C4-2B (cell line): Measurements from ENCODE around the gene PGAP3.

ENCODE experiments used
- ZFX ChIP-seq: fragments of 450-650 bp; IDR thresholded peaks from 2 replicates; pipeline ENCODE4 v1.6.1; 2017
- TF ChIP-seq, protein P1 (sequence below): fragments of 450-650 bp; conservative IDR thresholded peaks from 2 replicates; pipeline ENCODE4 v1.5.1; 2017; ENCODE audit warnings: mild to moderate bottlenecking

DNA sequence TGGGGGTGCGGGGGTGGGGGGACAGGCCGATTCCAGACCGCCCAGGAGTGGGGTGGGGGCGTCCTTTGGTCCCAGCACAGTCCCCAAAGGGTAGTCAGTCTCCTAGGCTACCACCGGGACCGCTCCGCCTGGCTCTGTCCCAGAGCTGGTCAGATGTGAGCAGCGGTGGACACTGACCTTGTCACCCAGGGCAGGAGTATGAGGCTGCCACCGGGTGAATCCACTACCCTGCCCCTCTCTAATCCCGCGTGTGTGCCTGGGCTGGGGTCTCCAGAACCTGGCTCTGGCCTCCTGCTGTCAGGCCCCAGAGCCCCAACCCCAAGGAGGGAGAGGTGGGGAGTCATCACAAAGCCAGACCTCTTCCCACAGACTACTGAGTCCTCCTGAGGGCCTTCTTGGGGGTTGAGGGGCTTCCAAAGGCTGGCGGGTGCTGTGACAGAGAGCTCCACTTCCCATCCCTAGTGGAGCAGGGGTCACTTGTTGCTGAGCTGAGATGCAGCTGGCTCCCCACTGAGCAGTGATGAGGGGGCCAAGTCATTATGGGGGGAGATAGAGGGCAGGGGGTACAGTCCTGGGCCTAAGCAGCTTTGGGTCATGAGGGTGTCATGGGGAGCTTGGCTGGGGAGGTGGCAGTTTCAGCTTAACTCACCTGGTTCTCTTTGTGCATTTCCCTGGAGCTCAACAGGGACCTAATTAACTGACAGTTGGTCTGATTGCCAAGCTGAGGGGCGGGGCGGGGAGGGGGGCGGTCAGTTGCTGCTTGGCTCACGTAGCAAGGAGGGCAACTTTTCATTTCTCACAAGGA is 59.9 kb downstream of the PGAP3 start:
- TF ChIP-seq, protein P1, sequence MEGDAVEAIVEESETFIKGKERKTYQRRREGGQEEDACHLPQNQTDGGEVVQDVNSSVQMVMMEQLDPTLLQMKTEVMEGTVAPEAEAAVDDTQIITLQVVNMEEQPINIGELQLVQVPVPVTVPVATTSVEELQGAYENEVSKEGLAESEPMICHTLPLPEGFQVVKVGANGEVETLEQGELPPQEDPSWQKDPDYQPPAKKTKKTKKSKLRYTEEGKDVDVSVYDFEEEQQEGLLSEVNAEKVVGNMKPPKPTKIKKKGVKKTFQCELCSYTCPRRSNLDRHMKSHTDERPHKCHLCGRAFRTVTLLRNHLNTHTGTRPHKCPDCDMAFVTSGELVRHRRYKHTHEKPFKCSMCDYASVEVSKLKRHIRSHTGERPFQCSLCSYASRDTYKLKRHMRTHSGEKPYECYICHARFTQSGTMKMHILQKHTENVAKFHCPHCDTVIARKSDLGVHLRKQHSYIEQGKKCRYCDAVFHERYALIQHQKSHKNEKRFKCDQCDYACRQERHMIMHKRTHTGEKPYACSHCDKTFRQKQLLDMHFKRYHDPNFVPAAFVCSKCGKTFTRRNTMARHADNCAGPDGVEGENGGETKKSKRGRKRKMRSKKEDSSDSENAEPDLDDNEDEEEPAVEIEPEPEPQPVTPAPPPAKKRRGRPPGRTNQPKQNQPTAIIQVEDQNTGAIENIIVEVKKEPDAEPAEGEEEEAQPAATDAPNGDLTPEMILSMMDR: no peak
- TF ChIP-seq ZFX: no peak
